ENCODE measurements around the gene USO1. TPM values are rescaled to one million over a fixed set of nuclear protein-coding genes. Genes with fewer than 3 reads are reported as not detected.

Gene USO1
- total RNA-seq, 1 experiment from 2014 or later: 110 TPM

DNA sequence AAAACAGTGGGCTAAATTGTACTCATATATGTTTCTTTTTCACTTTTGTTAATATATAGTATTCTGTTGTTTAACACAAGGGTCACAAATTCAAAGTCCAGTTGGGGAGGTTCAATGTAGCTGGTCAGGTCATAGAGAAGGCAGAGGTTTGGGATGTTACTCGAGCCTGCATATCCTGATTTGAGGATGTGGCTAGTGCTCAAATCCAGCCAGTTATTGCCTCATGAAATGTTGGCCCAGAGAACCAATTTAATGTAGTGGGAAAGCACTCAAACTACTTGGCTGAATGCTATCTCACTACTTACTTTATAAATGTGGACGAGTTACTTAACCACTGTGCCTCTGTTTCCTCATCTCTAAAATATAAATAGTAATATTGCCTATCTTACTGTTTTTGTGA lies 12.5 kb downstream of the USO1 start:
- H4K8ac ChIP-seq (replicated peaks; ENCODE audit: insufficient read length, low read depth, low read length): no peak overlapping the region
- H3K14ac ChIP-seq (ENCODE audit: insufficient read depth, low read length): no peak overlapping the region
- no peaks in the 10 kb centered on the region for H3K4me1 ChIP-seq (ENCODE audit: insufficient read depth, low read length)
- H3K9ac ChIP-seq (ENCODE audit: extremely low read depth, insufficient read length, low read length): no peak overlapping the region
- no peak overlapping the region for H3K4me2 ChIP-seq (ENCODE audit: insufficient read depth, insufficient read length, low read length)
- H2BK12ac ChIP-seq (ENCODE audit: insufficient read length, low read depth, low read length): no peak overlapping the region
- peaks cover 25% of the 10 kb centered on the region; the same call in 1 of the 2 replicates for H3K79me2 ChIP-seq (ENCODE audit: insufficient read depth, low read length)
- no peaks in the 10 kb centered on the region for H3K23me2 ChIP-seq (ENCODE audit: insufficient read length, low read depth, low read length, poor library complexity, severe bottlenecking)
- peak overlapping the region in 2 of 3 experiments; percentile 31 to 53; a peak in 1 of 7 replicates for H3K27ac Mint-ChIP-seq
- no peak overlapping the region for H3T11ph ChIP-seq (ENCODE audit: low read length)
- H3K4me3 Mint-ChIP-seq: no peak overlapping the region
- H3K36me3 Mint-ChIP-seq (ENCODE audit: insufficient read depth in 1 of 3, low read depth in 3 of 3): peaks cover 10 to 23% (median 20%) of the 10 kb centered on the region in 3 experiments
- no peaks in the 10 kb centered on the region for H3K9me3 Mint-ChIP-seq
- H3K56ac ChIP-seq (ENCODE audit: insufficient read length, low read depth, low read length): no peak overlapping the region
- H2BK5ac ChIP-seq (ENCODE audit: insufficient read length, low read length): no peak overlapping the region
- TF ChIP-seq, protein P1, sequence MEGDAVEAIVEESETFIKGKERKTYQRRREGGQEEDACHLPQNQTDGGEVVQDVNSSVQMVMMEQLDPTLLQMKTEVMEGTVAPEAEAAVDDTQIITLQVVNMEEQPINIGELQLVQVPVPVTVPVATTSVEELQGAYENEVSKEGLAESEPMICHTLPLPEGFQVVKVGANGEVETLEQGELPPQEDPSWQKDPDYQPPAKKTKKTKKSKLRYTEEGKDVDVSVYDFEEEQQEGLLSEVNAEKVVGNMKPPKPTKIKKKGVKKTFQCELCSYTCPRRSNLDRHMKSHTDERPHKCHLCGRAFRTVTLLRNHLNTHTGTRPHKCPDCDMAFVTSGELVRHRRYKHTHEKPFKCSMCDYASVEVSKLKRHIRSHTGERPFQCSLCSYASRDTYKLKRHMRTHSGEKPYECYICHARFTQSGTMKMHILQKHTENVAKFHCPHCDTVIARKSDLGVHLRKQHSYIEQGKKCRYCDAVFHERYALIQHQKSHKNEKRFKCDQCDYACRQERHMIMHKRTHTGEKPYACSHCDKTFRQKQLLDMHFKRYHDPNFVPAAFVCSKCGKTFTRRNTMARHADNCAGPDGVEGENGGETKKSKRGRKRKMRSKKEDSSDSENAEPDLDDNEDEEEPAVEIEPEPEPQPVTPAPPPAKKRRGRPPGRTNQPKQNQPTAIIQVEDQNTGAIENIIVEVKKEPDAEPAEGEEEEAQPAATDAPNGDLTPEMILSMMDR (conservative IDR thresholded peaks at IDR 0.05): no peak
- H2BK120ac ChIP-seq (ENCODE audit: low read depth, low read length, poor library complexity, severe bottlenecking): no peak overlapping the region
- peaks cover 5% of the 10 kb centered on the region for H3K79me1 ChIP-seq (ENCODE audit: insufficient read depth, low read depth, low read length, poor library complexity, severe bottlenecking)
- no peaks in the 10 kb centered on the region for H3K27me3 Mint-ChIP-seq (ENCODE audit: low read depth)
- H2AFZ ChIP-seq (ENCODE audit: low read length): no peak overlapping the region
- H3K4ac ChIP-seq (ENCODE audit: low read depth, low read length): no peak overlapping the region
- no peaks in the 10 kb centered on the region for H3K27me3 ChIP-seq (ENCODE audit: insufficient read depth, low read length)
- no peaks in the 10 kb centered on the region for H4K20me1 ChIP-seq (ENCODE audit: control insufficient read depth, insufficient read depth, insufficient read length)
- DNase-seq: no peak
- H3K18ac ChIP-seq (ENCODE audit: insufficient read length, low read depth, low read length): no peak overlapping the region
- H4K5ac ChIP-seq (ENCODE audit: insufficient read length, low read depth, low read length): no peak overlapping the region
- no peak overlapping the region for H3K23ac ChIP-seq (ENCODE audit: insufficient read length, low read depth, low read length)
- WGBS (ENCODE audit: extremely low coverage, insufficient read length, low lambda C conversion rate): no CpG with 5 or more reads among the region's 2 CpGs
- H3K27ac ChIP-seq (ENCODE audit: insufficient read length, low read depth, low read length): no peak overlapping the region
- no peak overlapping the region for H2BK15ac ChIP-seq (ENCODE audit: low read depth, low read length)
- H2BK20ac ChIP-seq (ENCODE audit: low read depth, low read length, poor library complexity, severe bottlenecking): no peak overlapping the region
- no peaks in the 10 kb centered on the region for H3K4me1 Mint-ChIP-seq
- H3K9me3 ChIP-seq (ENCODE audit: control insufficient read depth, low read depth, low read length): no peaks in the 10 kb centered on the region
- no peak overlapping the region for H4K91ac ChIP-seq (ENCODE audit: insufficient read length, low read depth, low read length)
- no peak overlapping the region for H2AK5ac ChIP-seq (ENCODE audit: insufficient read length, low read length)

All from H9 (cell line).